Neuron (in vitro differentiated cells): ENCODE data around the gene ACP4.

Experiments
- H2AFZ ChIP-seq: one replicate; pipeline ENCODE4 v1.6.1; 2013; ENCODE audit warnings: low read depth, mild to moderate bottlenecking, inconsistent platforms, low read length, moderate library complexity
- H3K27me3 ChIP-seq: one replicate; pipeline ENCODE4 v1.6.1; 2013; ENCODE audit warnings: low read length; ENCODE audit not compliant: insufficient read depth
- H3K36me3 ChIP-seq: one replicate; pipeline ENCODE4 v1.6.1; 2013; ENCODE audit warnings: low read length; ENCODE audit not compliant: insufficient read depth
- H3K4me1 ChIP-seq: one replicate; pipeline ENCODE4 v1.6.1; 2013; ENCODE audit warnings: low read length; ENCODE audit not compliant: insufficient read depth
- H3K4me3 ChIP-seq: 2 replicates; pipeline ENCODE4 v1.5.1; 2013; ENCODE audit warnings: mild to moderate bottlenecking, low read length, moderate library complexity
- H3K9me3 ChIP-seq: one replicate; pipeline ENCODE4 v1.6.1; 2013; ENCODE audit warnings: low read length

ACP4 gene

GRCh38 chr19:50823389-50824042 is 33.3 kb downstream of the ACP4 start, which contains the start of gene KLK1:
Gene KLK1, minus strand, starts transcription at chr19:50823787. Its CDS starts 39 bp downstream, at chr19:50823748.
- Histone ChIP-seq H3K4me3 (no peak within 1 kb of the TSS), H3K4me1 (no peaks in the 10 kb centered on the region), H3K36me3 (no peaks in the 10 kb centered on the region), H2AFZ (no peak within 1 kb of the TSS), H3K9me3 (no peaks in the 10 kb centered on the region), H3K27me3 (peaks cover 39% of the 10 kb centered on the region)

- H3K4me3 ChIP-seq, result no peak overlapping the region
- H3K27me3 ChIP-seq, result peaks cover 9% of the 10 kb centered on the region
- no peak overlapping the region for H2AFZ ChIP-seq
- H3K4me1 ChIP-seq, result no peaks in the 10 kb centered on the region
- H3K36me3 ChIP-seq, result no peaks in the 10 kb centered on the region
- no peaks in the 10 kb centered on the region for H3K9me3 ChIP-seq
These were observed 36.5 kb downstream of the ACP4 start for GRCh38 chr19:50826492-50827240.

GRCh38 chr19:50827476-50827875 is 37.3 kb downstream of the ACP4 start:
- H3K36me3 ChIP-seq, result no peaks in the 10 kb centered on the region
- H3K4me1 ChIP-seq, result no peaks in the 10 kb centered on the region
- H3K4me3 ChIP-seq, result no peak overlapping the region
- no peak overlapping the region for H2AFZ ChIP-seq
- H3K9me3 ChIP-seq, result no peaks in the 10 kb centered on the region
- H3K27me3 ChIP-seq, result peaks cover 2% of the 10 kb centered on the region

DNA sequence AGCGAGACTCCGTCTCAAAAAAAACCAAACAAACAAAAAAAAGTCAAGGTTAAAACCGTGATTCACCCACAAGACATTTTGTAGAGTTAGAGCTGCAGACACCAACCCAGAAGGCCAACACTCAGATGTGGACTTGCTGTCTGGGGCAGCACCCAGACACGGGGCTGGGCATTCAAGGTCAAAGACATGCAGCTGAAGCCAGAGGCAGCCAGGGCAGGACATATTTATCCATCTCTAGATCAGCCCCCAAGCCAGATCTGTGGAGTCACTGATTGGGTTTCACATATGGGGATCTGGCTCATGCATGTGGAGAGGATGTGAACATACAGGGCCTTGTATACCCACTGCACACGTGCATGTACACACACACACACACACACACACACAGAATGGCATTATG is 39.6 kb downstream of the ACP4 start:
- H2AFZ ChIP-seq, result no peak overlapping the region
- no peaks in the 10 kb centered on the region for H3K9me3 ChIP-seq
- no peaks in the 10 kb centered on the region for H3K4me1 ChIP-seq
- no peak overlapping the region for H3K4me3 ChIP-seq
- peaks cover under 1% of the 10 kb centered on the region for H3K27me3 ChIP-seq
- no peaks in the 10 kb centered on the region for H3K36me3 ChIP-seq

DNA sequence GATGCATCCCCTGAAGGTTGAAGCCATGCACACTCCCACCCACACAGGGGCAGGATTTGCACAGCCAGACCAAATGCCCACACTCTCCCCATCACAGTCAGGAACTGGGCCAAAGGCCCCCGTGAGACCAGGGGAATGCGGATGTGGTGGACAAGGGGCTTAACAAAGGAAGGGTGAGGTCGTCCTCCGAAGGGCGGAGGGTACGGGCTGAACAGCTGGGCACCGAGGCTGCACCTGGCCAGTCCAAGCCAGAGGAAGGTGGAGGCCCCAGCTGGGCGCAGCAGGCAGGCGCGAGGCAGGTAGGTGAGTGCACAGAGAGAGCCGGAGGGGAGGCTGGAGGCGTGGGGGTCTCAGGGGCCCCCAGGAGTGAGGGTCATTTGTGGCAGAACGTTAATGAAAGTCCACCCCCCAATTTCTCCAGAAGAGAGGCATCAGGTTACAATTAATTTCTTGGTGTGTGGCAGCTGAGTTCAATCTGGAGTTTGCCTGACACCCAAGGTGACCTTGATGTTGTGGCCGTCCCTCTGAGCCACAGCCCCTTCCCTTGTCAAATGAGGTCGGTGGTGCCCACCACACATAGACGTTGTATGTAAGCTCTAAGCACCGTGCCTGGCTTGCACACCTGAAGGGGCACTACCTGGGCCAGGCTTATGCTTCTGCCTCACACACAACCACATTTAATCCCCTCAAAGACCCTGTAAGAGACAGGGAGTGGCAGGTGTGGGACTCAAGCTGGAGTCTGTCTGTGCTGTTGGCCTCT is 40.2 kb downstream of the ACP4 start:
- Histone ChIP-seq H2AFZ (no peak overlapping the region), H3K27me3 (peaks cover 7% of the 10 kb centered on the region), H3K4me1 (no peaks in the 10 kb centered on the region), H3K9me3 (no peaks in the 10 kb centered on the region), H3K4me3 (no peak overlapping the region), H3K36me3 (no peaks in the 10 kb centered on the region)

DNA sequence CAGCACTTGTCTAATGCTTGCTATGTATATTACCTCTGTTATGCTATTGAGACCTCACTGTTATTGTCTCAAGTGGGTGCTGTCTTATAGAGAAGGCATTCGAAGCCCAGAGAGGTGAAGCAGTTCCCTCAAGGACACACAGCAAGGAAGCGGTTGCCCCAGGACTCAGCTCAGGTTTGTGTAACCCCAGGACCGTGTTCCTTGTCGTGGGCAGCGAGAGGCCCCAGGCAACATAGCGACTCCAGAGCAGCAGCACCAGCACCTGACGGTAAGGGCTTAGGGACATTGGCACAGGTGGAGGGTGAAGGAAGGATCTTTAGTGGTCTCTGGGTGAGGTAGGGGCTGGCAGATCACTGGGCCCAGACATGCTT is 40.8 kb downstream of the ACP4 start:
- H2AFZ ChIP-seq, result no peak overlapping the region
- no peaks in the 10 kb centered on the region for H3K4me1 ChIP-seq
- H3K36me3 ChIP-seq, result no peaks in the 10 kb centered on the region
- no peaks in the 10 kb centered on the region for H3K9me3 ChIP-seq
- peaks cover 13% of the 10 kb centered on the region for H3K27me3 ChIP-seq
- H3K4me3 ChIP-seq, result no peak overlapping the region

DNA sequence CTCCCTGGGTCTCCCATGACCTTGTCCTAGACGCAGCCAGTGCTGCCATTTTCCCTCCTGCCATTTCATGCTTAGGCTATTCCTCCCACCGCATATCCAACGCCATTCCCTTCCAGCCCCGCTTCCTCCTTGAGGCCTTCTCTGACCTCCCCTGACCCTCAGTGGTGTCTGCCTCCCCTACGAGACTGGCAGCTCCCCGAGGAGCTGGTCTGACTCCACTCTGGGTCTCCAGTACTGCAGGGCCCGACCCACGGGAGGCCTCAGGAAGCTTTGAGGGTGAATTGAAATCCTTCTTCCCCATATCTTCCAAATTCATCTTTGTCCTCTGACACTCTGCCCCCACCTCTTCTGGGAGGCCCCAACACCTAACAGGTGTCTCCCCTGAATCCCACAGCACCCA is 42.5 kb downstream of the ACP4 start:
- Histone ChIP-seq H2AFZ (no peak overlapping the region), H3K4me1 (no peaks in the 10 kb centered on the region), H3K9me3 (no peaks in the 10 kb centered on the region), H3K27me3 (peaks cover 22% of the 10 kb centered on the region), H3K36me3 (no peaks in the 10 kb centered on the region), H3K4me3 (no peak overlapping the region)

DNA sequence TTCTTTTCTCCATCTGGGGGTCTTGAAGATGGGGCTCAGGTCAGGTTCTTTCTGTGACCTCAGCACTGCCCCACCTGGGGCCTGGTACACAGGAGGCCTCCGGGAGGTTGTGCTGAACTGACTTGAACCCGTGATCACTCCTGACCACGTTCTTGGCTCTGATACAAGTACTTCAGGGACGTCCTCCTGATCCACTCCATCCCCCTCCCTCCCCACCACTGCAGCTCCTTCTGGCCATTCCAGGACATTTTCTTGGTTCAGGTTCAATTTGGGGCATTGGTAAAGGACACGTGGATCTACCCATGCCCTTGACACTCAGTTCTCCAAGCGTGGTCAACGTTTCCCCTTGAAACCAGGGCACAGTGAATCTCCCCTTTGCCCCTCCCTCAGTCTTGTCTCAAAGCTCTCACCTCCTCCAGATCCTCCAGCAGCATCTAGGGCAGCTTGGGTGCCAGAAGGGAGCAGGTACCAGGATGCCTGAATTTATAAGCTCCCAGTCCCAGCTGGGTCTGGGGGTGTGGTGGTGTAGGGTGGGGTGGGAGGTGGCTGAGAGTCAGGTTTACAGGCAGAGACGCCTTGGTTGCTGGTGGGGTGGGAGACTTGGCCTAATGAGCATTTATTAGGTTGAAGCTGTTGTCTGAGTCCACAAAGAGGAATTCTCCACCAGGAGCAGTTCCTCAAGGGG is 43.0 kb downstream of the ACP4 start, which contains the start of gene KLK15:
TSS of gene KLK15 (minus strand) at position 458 of the 685 bp plus-strand sequence. CDS start 2,082 bp downstream, outside the sequence.
- peaks cover 22% of the 10 kb centered on the region for H3K27me3 ChIP-seq
- H3K36me3 ChIP-seq, result no peaks in the 10 kb centered on the region
- H3K4me1 ChIP-seq, result no peaks in the 10 kb centered on the region
- no peaks in the 10 kb centered on the region for H3K9me3 ChIP-seq
- H2AFZ ChIP-seq, result no peak within 1 kb of the TSS
- H3K4me3 ChIP-seq, result no peak within 1 kb of the TSS

DNA sequence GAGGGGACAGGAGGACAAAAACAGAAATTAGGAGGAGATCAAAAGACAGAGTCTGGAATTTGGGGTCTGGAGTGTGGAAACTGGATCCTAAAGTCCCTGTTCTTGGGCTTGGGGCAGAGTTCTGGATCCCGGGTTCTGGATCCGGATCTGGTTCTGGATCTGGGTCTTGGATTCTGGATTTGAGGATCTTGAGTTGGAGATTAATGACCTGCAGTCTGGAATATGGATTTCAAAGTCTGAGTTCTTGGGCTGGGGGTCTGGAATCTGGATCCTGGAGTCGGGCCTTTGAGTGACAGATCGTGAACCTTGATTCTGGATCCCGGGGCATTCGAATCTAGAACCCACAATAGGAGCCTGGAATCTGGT is 43.6 kb downstream of the ACP4 start:
- Histone ChIP-seq H3K9me3 (no peaks in the 10 kb centered on the region), H3K4me3 (no peak overlapping the region), H3K27me3 (peaks cover 22% of the 10 kb centered on the region), H3K4me1 (no peaks in the 10 kb centered on the region), H3K36me3 (no peaks in the 10 kb centered on the region), H2AFZ (no peak overlapping the region)

GRCh38 chr19:50835103-50835784 is 45.0 kb downstream of the ACP4 start:
- peak overlapping the region; percentile 41 for H2AFZ ChIP-seq
- peak overlapping the region; percentile 52 for H3K4me3 ChIP-seq
- no peaks in the 10 kb centered on the region for H3K9me3 ChIP-seq
- H3K27me3 ChIP-seq, result peaks cover 22% of the 10 kb centered on the region
- H3K4me1 ChIP-seq, result no peaks in the 10 kb centered on the region
- H3K36me3 ChIP-seq, result no peaks in the 10 kb centered on the region

DNA sequence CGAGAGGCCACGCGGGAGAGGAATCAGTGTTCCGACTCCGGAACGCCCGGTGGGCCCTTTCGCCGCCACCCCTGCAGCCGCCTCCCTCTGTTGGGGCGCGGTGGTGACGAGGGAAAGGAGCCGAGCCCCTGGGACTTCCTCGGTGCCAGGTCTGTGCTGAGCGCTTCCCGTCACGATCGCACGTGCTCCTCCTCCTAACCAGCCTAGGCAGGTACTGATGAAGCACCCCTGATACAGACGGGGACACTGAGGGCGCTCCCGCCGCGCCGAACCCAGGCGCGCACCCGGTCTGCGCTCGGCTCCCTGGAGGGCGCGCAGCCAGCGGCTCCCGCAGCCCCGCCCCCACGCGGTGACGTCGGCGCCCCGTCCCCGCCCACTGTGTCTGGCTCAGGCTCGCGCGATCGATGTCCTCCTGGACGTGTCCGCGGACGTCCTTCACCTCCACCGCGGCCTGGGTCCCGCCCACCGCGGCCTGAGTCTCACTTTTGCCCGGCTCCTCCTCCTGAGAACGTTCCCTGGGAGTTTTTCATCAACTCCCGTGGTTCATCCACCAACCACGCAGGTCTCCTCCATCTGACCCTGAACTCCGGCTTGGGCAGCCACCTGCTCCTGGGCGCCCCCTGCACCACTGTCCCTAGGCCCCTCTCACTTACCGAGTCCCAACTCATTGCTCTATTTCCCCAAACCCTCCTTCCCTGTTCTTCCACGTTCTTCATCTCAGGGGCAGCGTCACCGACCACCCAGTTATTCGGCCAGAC is 45.7 kb downstream of the ACP4 start:
- Histone ChIP-seq H2AFZ (peak overlapping the region; percentile 41), H3K4me3 (peak overlapping the region; percentile 52), H3K36me3 (no peaks in the 10 kb centered on the region), H3K27me3 (peaks cover 22% of the 10 kb centered on the region), H3K9me3 (no peaks in the 10 kb centered on the region), H3K4me1 (no peaks in the 10 kb centered on the region)
